ENCODE results near the gene PRR27.

PRR27 gene

DNA sequence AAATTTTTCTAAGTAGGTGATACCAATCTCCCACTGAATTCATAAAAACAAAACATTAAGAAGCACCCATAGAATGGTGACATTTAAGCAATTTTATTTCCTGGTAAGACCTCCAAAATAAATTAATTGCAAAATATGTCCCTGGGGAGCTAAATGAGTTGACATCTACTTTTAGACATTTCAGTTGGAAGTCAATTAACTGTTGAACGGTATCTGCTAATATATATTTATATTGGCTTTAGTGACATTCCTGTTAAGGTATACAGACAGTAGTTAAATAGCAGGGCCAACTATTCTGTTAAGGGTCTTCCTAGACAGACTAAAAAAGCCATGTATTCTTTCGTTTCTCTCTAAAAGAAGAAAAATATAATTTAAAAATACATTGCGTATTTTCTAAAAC, at the start of gene PRR27:
PRR27 (plus strand) TSS at position 301 of the 400 bp plus-strand sequence. CDS start 139 bp downstream, outside the sequence.
- Mint-ChIP-seq H3K36me3 (ENCODE audit: low read depth) (no peaks in the 10 kb centered on the region), H3K27ac (no peak within 1 kb of the TSS), H3K4me1 (ENCODE audit: low read depth) (no peaks in the 10 kb centered on the region), H3K27me3 (no peaks in the 10 kb centered on the region), H3K9me3 (no peaks in the 10 kb centered on the region), H3K4me3 (no peak within 1 kb of the TSS)

DNA sequence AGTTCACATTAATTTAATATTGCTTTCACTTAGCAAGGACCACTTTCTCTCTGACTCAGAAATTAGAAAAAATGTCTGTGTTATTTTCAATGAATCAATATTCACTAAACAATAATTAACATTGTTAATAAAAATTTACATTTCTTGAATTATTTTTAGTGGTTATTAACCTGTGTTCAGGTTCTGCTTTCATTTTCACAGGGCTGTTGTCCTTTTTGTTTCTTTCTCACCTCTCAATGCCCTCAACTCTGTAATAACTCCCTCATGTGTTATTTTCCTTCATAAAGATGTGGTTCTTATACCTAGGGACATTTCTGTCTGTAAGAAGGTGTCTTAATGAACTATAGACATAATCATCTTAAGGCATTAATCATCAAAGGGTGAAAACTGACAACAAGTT, 43.1 kb upstream of the PRR27 start:
- Mint-ChIP-seq H3K4me1 (ENCODE audit: low read depth) (no peaks in the 10 kb centered on the region), H3K4me3 (no peak overlapping the region), H3K36me3 (ENCODE audit: low read depth) (no peaks in the 10 kb centered on the region), H3K9me3 (no peaks in the 10 kb centered on the region), H3K27ac (no peak overlapping the region), H3K27me3 (no peaks in the 10 kb centered on the region)

DNA sequence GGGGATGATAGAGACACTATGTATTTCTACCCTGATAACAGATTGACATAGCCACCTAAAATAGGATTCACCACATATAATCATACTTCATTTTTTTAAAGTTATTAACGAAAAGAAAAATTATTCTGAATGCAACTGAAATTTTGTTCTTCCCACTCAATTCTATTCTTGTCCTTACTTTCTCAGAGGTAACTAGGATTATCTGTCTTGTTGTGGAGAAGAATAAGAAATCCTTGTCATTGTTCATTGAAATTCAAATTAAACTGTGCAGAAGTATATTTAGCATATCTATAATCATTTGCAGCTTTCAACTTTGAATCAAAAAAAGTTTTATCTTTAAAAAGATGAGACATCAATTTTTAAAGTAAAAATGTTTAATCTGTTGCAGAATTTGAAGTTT, 40.4 kb upstream of the PRR27 start:
- Mint-ChIP-seq H3K27ac (no peak overlapping the region), H3K36me3 (ENCODE audit: low read depth) (no peaks in the 10 kb centered on the region), H3K4me1 (ENCODE audit: low read depth) (no peaks in the 10 kb centered on the region), H3K4me3 (no peak overlapping the region), H3K9me3 (no peaks in the 10 kb centered on the region), H3K27me3 (no peaks in the 10 kb centered on the region)

GRCh38 chr4:70114096-70114495, 39.9 kb upstream of the PRR27 start:
- no peaks in the 10 kb centered on the region for H3K9me3 Mint-ChIP-seq
- no peaks in the 10 kb centered on the region for H3K36me3 Mint-ChIP-seq (ENCODE audit: low read depth)

DNA sequence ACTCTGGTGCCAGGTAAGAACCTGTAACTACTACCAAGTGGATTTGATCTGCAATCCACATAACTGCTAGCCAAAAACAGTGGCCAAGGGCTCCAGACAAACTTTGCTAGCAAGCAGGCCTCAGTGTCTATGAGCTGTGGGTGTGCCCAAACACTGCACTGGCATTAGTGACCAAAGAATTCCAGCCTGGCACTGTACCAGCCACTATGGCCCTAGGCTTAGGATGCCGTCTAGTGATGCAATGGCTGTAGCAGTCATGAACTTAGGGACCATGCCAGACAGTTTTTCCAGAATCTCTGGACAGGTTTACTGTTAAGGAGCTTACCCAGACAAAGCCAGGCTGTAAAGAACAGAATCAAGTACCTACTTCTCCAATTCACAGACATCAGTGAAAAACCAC, 33.7 kb upstream of the PRR27 start:
- Mint-ChIP-seq H3K27ac (no peak overlapping the region), H3K36me3 (ENCODE audit: low read depth) (no peaks in the 10 kb centered on the region), H3K4me3 (no peak overlapping the region), H3K27me3 (no peaks in the 10 kb centered on the region), H3K9me3 (no peaks in the 10 kb centered on the region), H3K4me1 (ENCODE audit: low read depth) (no peaks in the 10 kb centered on the region)

More at GRCh38 chr4:70114096-70114495, 39.9 kb upstream of the PRR27 start:
- no peak overlapping the region for H3K27ac Mint-ChIP-seq
- H3K27me3 Mint-ChIP-seq = no peaks in the 10 kb centered on the region
- no peak overlapping the region for H3K4me3 Mint-ChIP-seq
- no peaks in the 10 kb centered on the region for H3K4me1 Mint-ChIP-seq (ENCODE audit: low read depth)

DNA sequence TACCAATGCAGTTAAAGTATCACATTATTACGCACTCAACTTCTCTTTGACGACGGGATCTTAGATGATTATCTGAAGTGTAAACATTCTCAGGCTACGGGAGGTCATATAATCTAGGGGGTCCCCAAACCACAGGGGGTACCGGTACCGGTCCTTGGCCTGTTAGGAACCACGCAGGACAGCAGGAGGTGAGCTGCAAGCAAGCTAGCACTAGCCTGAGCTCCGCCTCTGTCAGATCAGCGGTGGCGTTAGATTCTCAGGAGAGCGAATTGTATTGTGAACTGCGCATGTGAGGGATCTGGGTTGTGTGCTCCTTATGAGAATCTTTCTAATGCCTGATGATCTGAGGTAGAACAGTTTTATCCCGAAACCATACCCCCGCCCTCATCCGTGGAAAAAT, 20.6 kb upstream of the PRR27 start:
- no peak overlapping the region for H3K27ac Mint-ChIP-seq

GRCh38 chr4:70138751-70139150, 15.3 kb upstream of the PRR27 start:
- Mint-ChIP-seq H3K27me3 (no peaks in the 10 kb centered on the region), H3K4me3 (no peak overlapping the region), H3K4me1 (ENCODE audit: low read depth) (no peaks in the 10 kb centered on the region), H3K27ac (no peak overlapping the region), H3K9me3 (no peaks in the 10 kb centered on the region), H3K36me3 (ENCODE audit: low read depth) (no peaks in the 10 kb centered on the region)

More for the DNA sequence above, 20.6 kb upstream of the PRR27 start:
- Mint-ChIP-seq H3K4me3 (no peak overlapping the region), H3K4me1 (ENCODE audit: low read depth) (no peaks in the 10 kb centered on the region), H3K9me3 (no peaks in the 10 kb centered on the region), H3K36me3 (ENCODE audit: low read depth) (no peaks in the 10 kb centered on the region), H3K27me3 (no peaks in the 10 kb centered on the region)

DNA sequence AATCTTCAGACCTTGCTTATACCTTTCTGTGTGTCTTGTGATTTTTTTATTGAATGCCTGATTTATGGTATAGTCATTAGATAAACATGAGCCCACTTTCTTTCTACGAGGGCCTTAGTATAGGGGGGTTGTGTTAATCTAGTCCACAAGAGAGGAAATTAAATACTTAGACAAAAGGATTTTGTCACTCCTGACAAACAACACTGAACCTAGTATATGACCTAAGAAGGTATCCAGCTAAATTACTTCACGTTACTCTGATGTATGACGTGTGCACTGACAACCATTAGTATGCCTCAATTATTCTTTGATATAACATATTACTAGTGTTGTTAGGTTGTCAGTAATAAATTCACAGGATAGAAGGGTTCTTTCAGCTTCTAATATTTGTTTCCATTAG, 2.8 kb upstream of the PRR27 start:
- Mint-ChIP-seq H3K27ac (no peak overlapping the region), H3K4me1 (ENCODE audit: low read depth) (no peaks in the 10 kb centered on the region), H3K27me3 (no peaks in the 10 kb centered on the region), H3K9me3 (no peaks in the 10 kb centered on the region), H3K36me3 (ENCODE audit: low read depth) (no peaks in the 10 kb centered on the region), H3K4me3 (no peak overlapping the region)

- Mint-ChIP-seq H3K9me3 (no peaks in the 10 kb centered on the region), H3K4me3 (no peak overlapping the region), H3K27me3 (no peaks in the 10 kb centered on the region), H3K4me1 (ENCODE audit: low read depth) (no peaks in the 10 kb centered on the region), H3K27ac (no peak overlapping the region), H3K36me3 (ENCODE audit: low read depth) (no peaks in the 10 kb centered on the region)
Measured at GRCh38 chr4:70152088-70152487, 1.9 kb upstream of the PRR27 start.

DNA sequence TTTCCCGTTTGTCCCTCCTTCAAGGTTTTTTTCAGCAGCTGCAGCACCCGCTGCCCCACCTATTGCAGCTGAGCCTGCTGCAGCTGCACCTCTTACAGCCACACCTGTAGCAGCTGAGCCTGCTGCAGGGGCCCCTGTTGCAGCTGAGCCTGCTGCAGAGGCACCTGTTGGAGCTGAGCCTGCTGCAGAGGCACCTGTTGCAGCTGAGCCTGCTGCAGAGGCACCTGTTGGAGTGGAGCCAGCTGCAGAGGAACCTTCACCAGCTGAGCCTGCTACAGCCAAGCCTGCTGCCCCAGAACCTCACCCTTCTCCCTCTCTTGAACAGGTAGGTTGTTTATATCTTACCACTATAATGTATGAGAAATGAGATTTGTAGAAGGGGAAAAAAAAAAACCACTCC, 4.5 kb downstream of the PRR27 start:
- Mint-ChIP-seq H3K27me3 (no peaks in the 10 kb centered on the region), H3K36me3 (ENCODE audit: low read depth) (no peaks in the 10 kb centered on the region), H3K4me3 (no peak overlapping the region), H3K4me1 (ENCODE audit: low read depth) (no peaks in the 10 kb centered on the region), H3K9me3 (no peaks in the 10 kb centered on the region), H3K27ac (no peak overlapping the region)

- Mint-ChIP-seq H3K27ac (no peak overlapping the region), H3K36me3 (ENCODE audit: low read depth) (no peaks in the 10 kb centered on the region), H3K9me3 (no peaks in the 10 kb centered on the region), H3K4me3 (no peak overlapping the region), H3K4me1 (ENCODE audit: low read depth) (no peaks in the 10 kb centered on the region), H3K27me3 (no peaks in the 10 kb centered on the region)
Measured at GRCh38 chr4:70177090-70177489, 23.1 kb downstream of the PRR27 start.

GRCh38 chr4:70178075-70178660, 24.1 kb downstream of the PRR27 start:
- Mint-ChIP-seq H3K27me3 (no peaks in the 10 kb centered on the region), H3K27ac (no peak overlapping the region), H3K4me1 (ENCODE audit: low read depth) (no peaks in the 10 kb centered on the region), H3K36me3 (ENCODE audit: low read depth) (no peaks in the 10 kb centered on the region), H3K9me3 (no peaks in the 10 kb centered on the region), H3K4me3 (no peak overlapping the region)

- Mint-ChIP-seq H3K36me3 (ENCODE audit: low read depth) (no peaks in the 10 kb centered on the region), H3K4me3 (no peak overlapping the region), H3K27ac (no peak overlapping the region), H3K9me3 (no peaks in the 10 kb centered on the region), H3K27me3 (no peaks in the 10 kb centered on the region), H3K4me1 (ENCODE audit: low read depth) (no peaks in the 10 kb centered on the region)
Measured at GRCh38 chr4:70179811-70180210, 25.8 kb downstream of the PRR27 start.

DNA sequence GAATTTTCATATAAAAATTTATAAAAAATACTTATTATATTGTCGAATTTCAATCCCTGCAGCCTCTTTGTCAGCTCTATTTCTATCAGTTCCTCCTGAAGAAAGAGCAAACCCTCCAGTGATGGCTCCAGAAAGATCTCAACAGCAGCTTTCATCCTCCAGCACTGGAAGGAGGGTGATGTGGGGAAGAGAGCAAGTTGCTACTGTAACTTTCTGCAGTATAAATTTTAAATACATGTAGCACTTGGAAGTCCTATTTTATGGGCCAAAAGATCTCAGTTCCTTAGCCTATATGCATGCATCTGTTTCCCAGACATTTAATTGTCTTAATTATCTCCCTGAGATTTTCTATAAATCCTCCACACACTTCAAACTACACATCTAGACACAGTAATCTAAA, 27.8 kb downstream of the PRR27 start:
- no peak overlapping the region for H3K4me3 Mint-ChIP-seq
- H3K36me3 Mint-ChIP-seq (ENCODE audit: low read depth) = no peaks in the 10 kb centered on the region
- no peak overlapping the region for H3K27ac Mint-ChIP-seq
- peaks cover 3% of the 10 kb centered on the region for H3K27me3 Mint-ChIP-seq
- no peaks in the 10 kb centered on the region for H3K9me3 Mint-ChIP-seq
- H3K4me1 Mint-ChIP-seq (ENCODE audit: low read depth) = no peaks in the 10 kb centered on the region

DNA sequence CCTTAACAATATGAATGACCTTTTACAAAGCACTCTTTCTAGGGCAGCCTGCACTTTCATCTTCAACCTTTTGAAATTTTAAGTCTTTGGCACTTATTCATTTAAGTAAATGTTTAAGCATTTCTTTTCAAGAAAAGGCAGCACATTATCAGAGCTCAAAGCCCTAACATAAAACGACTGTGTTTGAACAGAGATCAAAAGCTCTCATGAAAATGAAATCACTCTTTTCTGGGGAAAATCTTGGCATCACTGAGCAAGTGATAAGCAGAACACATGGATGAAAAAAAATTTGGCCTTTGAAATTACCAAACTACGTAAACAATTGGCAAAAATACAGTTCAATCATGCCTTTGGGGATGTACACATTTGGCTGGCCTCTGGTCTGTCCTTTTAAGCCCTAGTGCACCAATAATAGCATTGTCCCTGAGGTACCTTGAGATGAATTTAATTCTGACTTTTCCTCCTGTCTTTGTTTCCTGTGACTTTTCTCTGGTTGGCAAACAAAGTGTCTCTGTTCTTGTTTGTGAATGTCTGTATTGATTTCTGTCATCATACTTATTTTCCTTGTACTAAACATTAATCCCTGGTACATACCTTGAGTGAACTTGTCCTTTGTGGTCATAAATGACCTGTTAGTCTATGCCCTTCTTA, 28.6 kb downstream of the PRR27 start:
- Mint-ChIP-seq H3K4me1 (ENCODE audit: low read depth) (no peaks in the 10 kb centered on the region), H3K4me3 (no peak overlapping the region), H3K27ac (no peak overlapping the region), H3K36me3 (ENCODE audit: low read depth) (no peaks in the 10 kb centered on the region), H3K27me3 (peaks cover 3% of the 10 kb centered on the region), H3K9me3 (no peaks in the 10 kb centered on the region)

All from stimulated activated naive CD8-positive, alpha-beta T cell treated with anti-CD3 and anti-CD28 coated beads, Interleukin-15, Interleukin-2, amounts not matched to agents 100 ng/mL and 50 ng/mL, for 24 hours (primary cell).